NOMO-1 treated with DMSO at 0.1 percent for 48 hours (cell line): ENCODE results near the gene SLC25A48.
"Not testable (repeated sequence)": the region's sequence is repeated elsewhere in the genome, so short reads cannot be mapped to it uniquely, and the experiment has no call there.

ENCODE experiments used
- DNase-seq: peaks from one replicate; lab custom pipeline; 2025; ENCODE audit not compliant: unreplicated experiment; lab: John Stamatoyannopoulos, UW

The SLC25A48 gene

GRCh38 chr5:135857630-135858311, 23.3 kb downstream of the SLC25A48 start:
- DNase-seq, result no peak

GRCh38 chr5:135859186-135859585, 24.7 kb downstream of the SLC25A48 start:
- not testable (repeated sequence) for DNase-seq

- no peak for DNase-seq
Measured at GRCh38 chr5:135859641-135860040, 25.2 kb downstream of the SLC25A48 start.

- DNase-seq, result no peak
Measured at GRCh38 chr5:135861641-135862040, 27.2 kb downstream of the SLC25A48 start.

- DNase-seq, result no peak
Measured at GRCh38 chr5:135862086-135862485, 27.6 kb downstream of the SLC25A48 start.

GRCh38 chr5:135862744-135863143, 28.3 kb downstream of the SLC25A48 start:
- DNase-seq, result no peak

GRCh38 chr5:135864503-135865435, 30.3 kb downstream of the SLC25A48 start:
- DNase-seq, result no peak

- DNase-seq, result no peak
Measured at GRCh38 chr5:135866016-135866415, 31.6 kb downstream of the SLC25A48 start.

- no peak for DNase-seq
Measured at GRCh38 chr5:135867599-135867998, 33.1 kb downstream of the SLC25A48 start.

- DNase-seq, result no peak
Measured at GRCh38 chr5:135868681-135869080, 34.2 kb downstream of the SLC25A48 start.

- DNase-seq, result no peak
Measured at GRCh38 chr5:135869276-135869675, 34.8 kb downstream of the SLC25A48 start.

- no peak for DNase-seq
Measured at GRCh38 chr5:135869935-135870334, 35.5 kb downstream of the SLC25A48 start.

GRCh38 chr5:135871268-135871915, 36.9 kb downstream of the SLC25A48 start:
- DNase-seq, result no peak

GRCh38 chr5:135873831-135874230, 39.4 kb downstream of the SLC25A48 start:
- DNase-seq, result no peak

- no peak for DNase-seq
Measured at GRCh38 chr5:135874461-135874860, 40.0 kb downstream of the SLC25A48 start.

- DNase-seq, result no peak
Measured at GRCh38 chr5:135875567-135875966, 41.1 kb downstream of the SLC25A48 start.

GRCh38 chr5:135876146-135876545, 41.7 kb downstream of the SLC25A48 start:
- no peak for DNase-seq

GRCh38 chr5:135877570-135878155, 43.2 kb downstream of the SLC25A48 start:
- DNase-seq, result no peak

GRCh38 chr5:135878156-135878620, 43.7 kb downstream of the SLC25A48 start:
- DNase-seq, result no peak

GRCh38 chr5:135879591-135879990, 45.1 kb downstream of the SLC25A48 start:
- DNase-seq, result no peak

GRCh38 chr5:135880278-135880677, 45.8 kb downstream of the SLC25A48 start:
- DNase-seq, result no peak
